ENCODE results near the gene APPBP2. TPM values are rescaled to one million over a fixed set of nuclear protein-coding genes. Genes with fewer than 3 reads are reported as not detected.

The APPBP2 gene
- total and polyA plus RNA-seq, 2 of the 8 experiments (the other 6 are each of a cell fraction or from before 2014, with no cell fraction given): 3.3 to 18.0 TPM

DNA sequence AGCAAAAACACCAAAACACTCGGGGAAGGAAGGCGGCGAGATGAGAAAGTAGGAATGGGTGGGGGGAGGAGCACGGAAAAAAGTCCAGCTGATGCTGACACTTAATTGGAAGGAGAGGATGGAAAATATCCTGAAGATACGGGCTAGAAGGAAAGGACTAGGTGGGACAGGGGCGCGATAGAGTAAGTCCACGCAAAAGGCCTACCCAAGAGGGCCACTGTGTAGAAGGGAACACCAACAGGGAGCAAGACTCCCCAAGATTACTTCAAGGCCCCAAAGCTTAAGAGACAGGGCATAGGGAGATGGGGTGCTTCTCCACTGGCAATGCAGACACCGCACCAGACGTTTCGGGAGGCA, 736 bp downstream of the APPBP2 start:
- Histone ChIP-seq H3K4ac (replicated peaks; ENCODE audit: insufficient read length, low read depth, low read length) (peak overlapping the region; percentile 36), H4K5ac (ENCODE audit: insufficient read length, low read depth, low read length) (peak overlapping the region; percentile 61), H3K23ac (ENCODE audit: insufficient read length) (no peak overlapping the region), H3K27ac (ENCODE audit: low read depth, low read length) (peak overlapping the region; percentile 95), H2AK5ac (ENCODE audit: low read depth, low read length) (peak overlapping the region; percentile 46; the same call in 1 of the 2 replicates), H3K36me3 (ENCODE audit: control insufficient read depth in 2 of 4, insufficient read depth in 4 of 4, low read length in 3 of 4) (peaks cover 0 to 6% (median 0%) of the 10 kb centered on the region in 4 experiments; a peak in 1 of 8 replicates), H3K9ac (replicated peaks in 1 of 4; ENCODE audit: extremely low read depth in 1 of 4, low read depth in 3 of 4, low read length in 3 of 4) (peak overlapping the region; percentile 45 to 94 (median 92)), H2BK12ac (ENCODE audit: low read depth, low read length) (peak overlapping the region; percentile 76; the same call in 1 of the 2 replicates), H3K4me2 (ENCODE audit: insufficient read depth in 1 of 2, low read depth in 2 of 2, low read length in 2 of 2) (peak overlapping the region; percentile 82 to 92), H3K14ac (ENCODE audit: insufficient read length) (peak overlapping the region; percentile 62), H3K4me1 (replicated peaks in 1 of 4; ENCODE audit: control insufficient read depth in 3 of 4, insufficient read depth in 4 of 4, low read length in 3 of 4) (peaks cover 0 to 4% (median 0%) of the 10 kb centered on the region in 4 experiments; a peak in 2 of 7 replicates), H2BK15ac (ENCODE audit: low read length) (peak overlapping the region; percentile 93; the same call in 1 of the 2 replicates), H3K79me2 (ENCODE audit: control insufficient read depth in 1 of 2, insufficient read depth in 2 of 2, low read length in 2 of 2) (peaks cover 28 to 63% of the 10 kb centered on the region in 2 experiments), H3K56ac (replicated peaks; ENCODE audit: insufficient read length, low read depth, low read length) (peak overlapping the region; percentile 7), H3K27me3 (replicated peaks in 1 of 4; ENCODE audit: control insufficient read depth in 3 of 4, extremely low read depth in 1 of 4, insufficient read depth in 3 of 4, low read length in 3 of 4) (no peaks in the 10 kb centered on the region), H4K91ac (replicated peaks; ENCODE audit: insufficient read length, low read length) (no peak overlapping the region), H4K20me1 (replicated peaks in 1 of 2; ENCODE audit: control insufficient read depth in 1 of 2, insufficient read depth in 2 of 2, low read length in 2 of 2) (peaks cover 2 to 9% of the 10 kb centered on the region in 2 experiments), H2AFZ (ENCODE audit: low read length) (peak overlapping the region; percentile 45), H3K79me1 (ENCODE audit: low read depth, low read length) (peaks cover 12% of the 10 kb centered on the region), H3K9me3 (ENCODE audit: insufficient read depth in 2 of 2, low read depth in 1 of 2, low read length in 1 of 2) (no peaks in the 10 kb centered on the region), H2BK120ac (replicated peaks; ENCODE audit: low read depth, low read length) (no peak overlapping the region), H4K8ac (ENCODE audit: extremely low read depth, insufficient read depth, low read length) (no peak overlapping the region), H3K23me2 (ENCODE audit: low read depth, low read length) (peaks cover 8% of the 10 kb centered on the region), H2BK20ac (ENCODE audit: low read length) (no peak overlapping the region), H2BK5ac (ENCODE audit: low read depth, low read length) (peak overlapping the region; percentile 96), H3K18ac (ENCODE audit: extremely low read depth, low read length) (peak overlapping the region; percentile 93), H3K4me3 (ENCODE audit: extremely low read depth in 1 of 4, insufficient read depth in 2 of 4, low read depth in 3 of 4, low read length in 4 of 4) (peak overlapping the region; percentile 90 to 99 (median 97))
- CTCF ChIA-PET (ENCODE audit: partially characterized antibody): no interaction called here
- POLR2A ChIA-PET (ENCODE audit: partially characterized antibody): interaction anchor here (1.7 kb wide), 1 partner anchor 19 kb away, joined by 6 read pairs; no protein-coding TSS in a partner anchor
- FAIRE-seq (no peak), DNase-seq (ENCODE audit: low read depth in 1 of 2, low spot score in 2 of 2) (peak in 1 of 2 experiments; percentile 41)
- WGBS, 2 experiments (ENCODE audit: extremely low coverage in 1 of 2, insufficient coverage in 1 of 2, insufficient read length in 1 of 2, insufficient replicate concordance in 2 of 2, low coverage in 1 of 2, low lambda C conversion rate in 2 of 2, missing lambda C conversion rate in 1 of 2): 0% methylated on average over 11 of the region's 11 CpGs; no CpG with 5 or more reads in 1 of the 2 experiments
- TF ChIP-seq POLR2AphosphoS5 (IDR thresholded peaks at IDR 0.05; ENCODE audit: low read depth, low read length) (no peak), SP1 (IDR thresholded peaks at IDR 0.05; ENCODE audit: low read depth, low read length) (no peak), SUZ12 (IDR thresholded peaks at IDR 0.05; ENCODE audit: low read length) (no peak), JUN (IDR thresholded peaks at IDR 0.05; ENCODE audit: low read depth, low read length) (no peak), EGR1 (IDR thresholded peaks at IDR 0.05; ENCODE audit: borderline replicate concordance, low read depth, low read length) (no peak), SIN3A (conservative IDR thresholded peaks at IDR 0.05 in 1 of 2, IDR thresholded peaks at IDR 0.05 in 1 of 2; ENCODE audit: low read depth in 1 of 2, low read length in 2 of 2) (peak; percentile 56 to 59; a peak in 3 of 4 replicates), BACH1 (IDR thresholded peaks at IDR 0.05; ENCODE audit: low read length) (no peak), TBP (IDR thresholded peaks at IDR 0.05; ENCODE audit: low read depth, low read length) (no peak), POLR2A (IDR thresholded peaks at IDR 0.05; ENCODE audit: control extremely low read depth in 1 of 2, low read depth in 2 of 2, low read length in 2 of 2) (no peak), GTF2F1 (IDR thresholded peaks at IDR 0.05; ENCODE audit: borderline replicate concordance, low read depth, low read length) (no peak), POU5F1 (IDR thresholded peaks at IDR 0.05; ENCODE audit: low read depth, low read length) (no peak), SRF (IDR thresholded peaks at IDR 0.05; ENCODE audit: low read depth, low read length) (no peak), SAP30 (IDR thresholded peaks at IDR 0.05; ENCODE audit: insufficient read depth, insufficient replicate concordance, low read length) (peak; percentile 33), HDAC2 (IDR thresholded peaks at IDR 0.05; ENCODE audit: borderline replicate concordance in 1 of 2, low read depth in 2 of 2, low read length in 2 of 2) (0 out of 4 replicates have a peak, but pooled peaks of 1 of the 2 experiments have one; percentile 62)

All from H1 (cell line).